Mucosa of rectum (tissue), 2 donors: ENCODE data around the gene SUFU.

Experiments used
- H3K27ac ChIP-seq, 2 donors: one replicate each; pipeline ENCODE4 v1.7.0; 2013; ENCODE audit warnings: inconsistent platforms in 2 of 2, low read depth in 2 of 2, low read length in 2 of 2
- H3K27me3 ChIP-seq, 2 donors: one replicate each; pipeline ENCODE4 v1.7.0; 2013; ENCODE audit warnings: low read length in 2 of 2; ENCODE audit not compliant: control insufficient read depth in 2 of 2, insufficient read depth in 2 of 2
- H3K36me3 ChIP-seq, 2 donors: one replicate each; pipeline ENCODE4 v1.7.0; 2013; ENCODE audit warnings: low read length in 2 of 2; ENCODE audit not compliant: control insufficient read depth in 2 of 2, insufficient read depth in 2 of 2
- H3K4me1 ChIP-seq, 2 donors: one replicate each; pipeline ENCODE4 v1.7.0; 2013; ENCODE audit warnings: low read length in 2 of 2, mild to moderate bottlenecking in 1 of 2; ENCODE audit not compliant: control insufficient read depth in 2 of 2, insufficient read depth in 2 of 2
- H3K4me3 ChIP-seq, 2 donors: one replicate each; pipeline ENCODE4 v1.7.0; 2013; ENCODE audit warnings: low read length in 2 of 2
- H3K9ac ChIP-seq, 2 donors: one replicate each; pipeline ENCODE4 v1.7.0; 2013; ENCODE audit warnings: low read length in 2 of 2, low read depth in 1 of 2, mild to moderate bottlenecking in 1 of 2
- H3K9me3 ChIP-seq, 2 donors: one replicate each; pipeline ENCODE4 v1.7.0; 2013; ENCODE audit warnings: low read length in 2 of 2; ENCODE audit not compliant: control insufficient read depth in 2 of 2
- donor health status: healthy.
- donor health status: Normal muscosa, but diverticular disease.

SUFU gene

DNA sequence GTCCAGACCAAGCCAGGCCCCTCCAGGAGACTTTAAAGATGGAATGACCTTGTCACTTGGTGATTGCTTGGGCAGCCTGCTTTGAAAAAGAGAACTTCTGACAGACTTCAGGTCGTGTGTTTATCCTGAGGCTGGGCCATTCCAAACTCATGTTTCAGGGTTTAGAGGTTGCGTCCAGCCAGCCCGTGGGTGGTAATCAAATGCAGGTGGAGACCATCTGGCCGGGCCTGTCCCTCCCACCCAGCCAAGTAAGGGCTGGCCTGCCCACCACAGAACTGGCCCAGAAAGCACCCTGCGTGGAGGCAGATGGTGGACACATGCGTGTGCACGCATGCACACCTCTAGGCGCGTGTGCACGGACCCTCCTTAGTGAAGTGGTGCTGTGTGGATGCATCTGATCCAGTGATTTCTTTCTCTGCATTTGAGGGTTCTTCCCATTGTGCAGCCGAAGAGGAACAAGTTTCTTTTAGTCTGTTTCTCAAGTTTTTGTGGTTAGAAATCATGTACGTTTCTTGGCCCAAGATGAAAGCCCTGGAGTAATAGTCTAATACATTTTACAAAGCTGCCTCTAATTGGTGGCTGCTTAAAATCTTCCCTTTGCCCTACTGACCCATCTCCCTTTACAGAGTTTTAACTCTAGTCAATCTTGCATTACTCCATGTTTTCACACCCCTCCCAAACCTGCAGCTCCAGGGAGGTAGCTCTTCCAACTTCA lies 43.0 kb downstream of the SUFU start:
- no peak overlapping the region for H3K9ac ChIP-seq
- no peaks in the 10 kb centered on the region for H3K27me3 ChIP-seq
- H3K27ac ChIP-seq, result no peak overlapping the region
- H3K9me3 ChIP-seq, result no peaks in the 10 kb centered on the region
- peaks cover 4 to 7% of the 10 kb centered on the region in 2 donors for H3K36me3 ChIP-seq
- H3K4me3 ChIP-seq, result no peak overlapping the region
- H3K4me1 ChIP-seq, result no peaks in the 10 kb centered on the region

- no peaks in the 10 kb centered on the region for H3K4me1 ChIP-seq
- peaks cover 4 to 7% of the 10 kb centered on the region in 2 donors for H3K36me3 ChIP-seq
- no peak overlapping the region for H3K9ac ChIP-seq
- no peak overlapping the region for H3K27ac ChIP-seq
- H3K9me3 ChIP-seq, result no peaks in the 10 kb centered on the region
- H3K4me3 ChIP-seq, result no peak overlapping the region
- no peaks in the 10 kb centered on the region for H3K27me3 ChIP-seq
These were observed 45.8 kb downstream of the SUFU start for GRCh38 chr10:102549549-102549948.

DNA sequence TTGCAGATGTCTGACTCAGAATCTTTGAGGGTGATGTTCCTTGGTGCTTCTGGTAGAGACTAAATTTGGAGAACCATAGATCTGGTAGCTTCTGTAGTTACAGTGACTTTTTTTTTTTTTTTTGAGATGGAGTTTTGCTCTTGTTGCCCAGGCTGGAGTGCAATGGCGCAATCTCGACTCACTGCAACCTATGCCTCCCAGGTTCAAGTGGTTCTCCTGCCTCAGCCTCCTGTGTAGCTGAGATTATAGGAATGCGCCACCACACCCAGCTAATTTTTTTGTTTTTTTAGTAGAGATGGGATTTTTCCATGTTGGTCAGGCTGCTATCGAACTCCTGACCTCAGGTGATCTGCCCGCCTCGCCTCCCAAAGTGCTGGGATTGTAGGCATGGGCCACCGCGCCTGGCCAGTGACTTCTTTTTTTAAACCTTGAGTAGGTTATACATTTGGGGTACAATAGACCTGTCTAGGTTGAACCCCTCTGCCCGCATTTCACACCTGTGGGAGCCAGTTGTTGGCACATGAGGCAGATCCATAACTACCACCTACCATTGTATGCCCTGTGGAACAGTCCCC lies 47.0 kb downstream of the SUFU start:
- Histone ChIP-seq H3K9ac (no peak overlapping the region), H3K36me3 (peaks cover 4 to 7% of the 10 kb centered on the region in 2 donors), H3K27me3 (no peaks in the 10 kb centered on the region), H3K4me3 (no peak overlapping the region), H3K4me1 (no peaks in the 10 kb centered on the region), H3K9me3 (no peaks in the 10 kb centered on the region), H3K27ac (no peak overlapping the region)

DNA sequence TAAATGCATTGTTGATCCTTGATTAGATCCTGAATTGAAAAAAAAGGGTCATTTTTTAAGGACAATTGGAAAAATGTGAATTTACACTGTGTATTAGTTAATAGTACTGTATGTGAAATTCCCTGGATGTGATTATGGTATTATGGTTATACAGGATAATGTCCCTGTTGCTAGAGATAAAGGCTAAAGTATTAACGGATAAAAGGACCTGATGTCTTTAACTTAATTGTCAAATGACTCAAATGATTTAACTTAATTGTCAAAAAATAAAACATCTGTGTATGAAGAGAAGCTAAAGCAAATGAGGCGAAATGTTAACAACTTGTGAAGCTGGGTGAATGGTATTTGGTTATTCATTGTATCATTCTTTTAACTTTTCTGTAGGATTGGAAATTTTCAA lies 48.8 kb downstream of the SUFU start:
- no peak overlapping the region for H3K27ac ChIP-seq

GRCh38 chr10:102553771-102554170 lies 50.0 kb downstream of the SUFU start:
- Histone ChIP-seq H3K36me3 (peaks cover 4 to 7% of the 10 kb centered on the region in 2 donors), H3K9ac (no peak overlapping the region), H3K9me3 (no peaks in the 10 kb centered on the region), H3K27me3 (no peaks in the 10 kb centered on the region), H3K27ac (no peak overlapping the region), H3K4me3 (no peak overlapping the region), H3K4me1 (no peaks in the 10 kb centered on the region)

More for the DNA sequence above, 48.8 kb downstream of the SUFU start:
- H3K4me3 ChIP-seq, result no peak overlapping the region
- H3K4me1 ChIP-seq, result no peaks in the 10 kb centered on the region
- no peak overlapping the region for H3K9ac ChIP-seq
- H3K27me3 ChIP-seq, result no peaks in the 10 kb centered on the region
- H3K9me3 ChIP-seq, result no peaks in the 10 kb centered on the region
- peaks cover 4 to 7% of the 10 kb centered on the region in 2 donors for H3K36me3 ChIP-seq

DNA sequence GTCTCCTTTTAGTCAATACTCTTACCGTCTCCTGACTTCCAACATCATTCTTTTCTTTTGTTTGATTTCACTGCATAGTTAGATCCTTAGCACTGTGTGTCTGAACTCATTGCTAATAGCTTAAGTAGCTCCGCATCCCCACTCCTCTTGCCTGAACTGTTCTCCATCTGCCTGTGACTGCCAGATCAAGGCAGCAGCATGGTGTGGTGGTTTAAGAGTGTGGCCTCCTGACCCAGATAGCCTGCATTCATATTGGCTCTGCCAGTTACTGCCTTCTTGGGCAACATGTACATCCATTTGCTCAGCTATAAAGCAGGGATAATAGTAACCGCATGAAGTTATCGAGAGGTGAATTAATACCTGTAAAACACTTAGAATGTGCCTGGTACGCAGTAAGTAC lies 50.8 kb downstream of the SUFU start:
- Histone ChIP-seq H3K36me3 (peaks cover 4 to 7% of the 10 kb centered on the region in 2 donors), H3K9me3 (no peaks in the 10 kb centered on the region), H3K4me3 (no peak overlapping the region), H3K9ac (no peak overlapping the region), H3K4me1 (no peaks in the 10 kb centered on the region), H3K27me3 (no peaks in the 10 kb centered on the region), H3K27ac (no peak overlapping the region)

DNA sequence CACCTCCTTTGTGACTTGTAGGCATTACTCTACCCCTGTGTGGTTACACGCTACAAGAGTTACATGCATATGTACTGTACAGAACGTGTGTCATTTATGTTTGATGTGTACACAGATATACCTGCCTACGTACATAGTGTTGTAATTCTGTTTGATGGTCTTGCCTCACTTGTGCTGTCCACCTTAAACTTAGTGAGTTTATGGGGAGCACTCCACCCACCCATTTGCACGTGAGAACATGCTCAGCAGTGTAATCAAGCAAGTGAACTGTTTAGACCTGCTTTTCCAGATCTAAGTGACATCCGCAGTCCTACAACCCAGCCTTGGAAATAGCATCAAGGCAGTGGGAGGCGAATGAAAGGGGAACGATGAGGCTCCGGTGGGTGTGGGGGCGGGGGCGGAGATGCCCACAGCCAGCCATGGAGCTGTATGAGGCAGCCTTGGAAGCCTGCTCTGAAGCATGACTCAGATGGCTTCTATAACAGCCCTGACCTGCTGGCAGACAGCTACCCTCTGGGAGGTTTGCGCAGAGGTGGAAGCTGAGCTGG lies 52.1 kb downstream of the SUFU start:
- no peaks in the 10 kb centered on the region for H3K36me3 ChIP-seq
- H3K4me3 ChIP-seq, result no peak overlapping the region
- H3K4me1 ChIP-seq, result no peaks in the 10 kb centered on the region
- no peak overlapping the region for H3K9ac ChIP-seq
- no peak overlapping the region for H3K27ac ChIP-seq
- no peaks in the 10 kb centered on the region for H3K27me3 ChIP-seq
- H3K9me3 ChIP-seq, result no peaks in the 10 kb centered on the region

DNA sequence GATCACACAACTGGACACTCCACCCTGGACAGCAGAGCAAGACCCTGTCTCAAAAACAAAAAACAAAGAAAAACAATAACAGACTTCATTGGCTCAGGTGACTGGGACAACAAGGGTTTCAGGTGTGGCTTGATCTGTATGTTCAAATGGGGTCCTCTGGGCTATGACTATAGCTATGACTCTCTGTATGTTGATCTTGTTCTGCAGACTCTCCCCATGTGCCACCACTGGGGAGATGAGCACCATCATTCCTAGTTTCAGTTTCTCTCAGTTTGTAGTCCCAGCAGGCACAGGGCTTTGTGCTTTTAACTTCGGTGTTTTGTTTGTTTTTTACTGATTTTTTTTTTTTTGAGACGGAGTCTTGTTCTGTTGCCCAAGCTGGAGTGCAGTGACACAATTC lies 53.8 kb downstream of the SUFU start:
- Histone ChIP-seq H3K27me3 (no peaks in the 10 kb centered on the region), H3K9me3 (no peaks in the 10 kb centered on the region), H3K27ac (no peak overlapping the region), H3K36me3 (no peaks in the 10 kb centered on the region), H3K4me3 (no peak overlapping the region), H3K9ac (no peak overlapping the region), H3K4me1 (no peaks in the 10 kb centered on the region)

GRCh38 chr10:102559764-102560163 lies 56.0 kb downstream of the SUFU start:
- H3K36me3 ChIP-seq, result no peaks in the 10 kb centered on the region
- no peaks in the 10 kb centered on the region for H3K4me1 ChIP-seq
- H3K9ac ChIP-seq, result no peak overlapping the region
- no peak overlapping the region for H3K27ac ChIP-seq
- H3K4me3 ChIP-seq, result no peak overlapping the region
- no peaks in the 10 kb centered on the region for H3K27me3 ChIP-seq
- H3K9me3 ChIP-seq, result no peaks in the 10 kb centered on the region

DNA sequence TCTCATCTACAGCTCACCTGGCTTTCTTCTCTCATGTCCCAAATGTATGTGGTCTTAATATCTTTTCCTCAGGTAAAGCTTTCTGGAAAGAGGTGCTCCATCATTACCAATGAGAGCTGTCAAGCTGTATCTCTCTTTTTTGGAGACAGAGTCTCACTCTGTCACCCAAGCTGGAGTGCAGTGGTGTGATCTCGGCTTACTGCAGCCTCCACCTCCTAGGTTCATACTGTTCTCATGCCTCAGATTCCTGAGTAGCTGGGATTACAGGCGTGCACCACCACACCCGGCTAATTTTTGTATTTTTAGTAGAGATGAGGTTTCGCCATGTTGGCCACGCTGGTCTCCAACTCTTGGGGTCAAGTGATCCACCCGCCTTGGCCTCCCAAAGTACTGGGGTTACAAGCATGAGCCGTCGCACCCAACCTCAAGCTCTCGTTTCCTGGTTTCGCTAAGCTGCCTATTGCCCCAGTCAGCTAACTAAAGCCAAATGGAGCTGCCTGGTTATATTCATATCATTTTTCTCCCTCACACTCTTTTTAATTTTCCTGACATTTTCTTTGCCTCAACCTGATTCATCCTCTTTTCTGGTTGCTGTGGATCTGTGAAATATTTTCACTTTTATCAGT lies 60.5 kb downstream of the SUFU start:
- H3K9ac ChIP-seq, result no peak overlapping the region
- no peaks in the 10 kb centered on the region for H3K36me3 ChIP-seq
- H3K27me3 ChIP-seq, result no peaks in the 10 kb centered on the region
- H3K4me3 ChIP-seq, result no peak overlapping the region
- no peak overlapping the region for H3K27ac ChIP-seq
- no peaks in the 10 kb centered on the region for H3K9me3 ChIP-seq
- no peaks in the 10 kb centered on the region for H3K4me1 ChIP-seq
